GM12891 (cell line): ENCODE measurements around the gene RIMKLB.

Experiments used
- POLR2AphosphoS5 ChIP-seq: IDR thresholded peaks from 2 replicates; pipeline ENCODE4 v1.6.1; 2011; ENCODE audit warnings: low read depth, low read length, control low read depth
- TAF1 ChIP-seq: IDR thresholded peaks from 2 replicates; pipeline ENCODE4 v1.6.1; 2011; ENCODE audit warnings: low read depth, low read length, control low read depth

- TF ChIP-seq TAF1 (no peak), POLR2AphosphoS5 (no peak)
Observed at GRCh38 chr12:8712572-8712971, 14.8 kb downstream of the RIMKLB start.
